A673 (cell line): ENCODE data around the gene MAN1C1.

Experiments
- CTCF ChIP-seq: fragments of 300-800, 200-600 bp; sonication (generic); conservative IDR thresholded peaks from 2 replicates; pipeline ENCODE4 v1.5.1; 2017; ENCODE audit warnings: low read depth, mild to moderate bottlenecking, antibody characterized with exemption, low read length, moderate library complexity, mixed read lengths
- EZH2 ChIP-seq: fragments of 200-600 bp; sonication (generic); IDR thresholded peaks from 2 replicates; pipeline ENCODE4 v1.6.1; 2017; ENCODE audit warnings: borderline replicate concordance, low read depth, mild to moderate bottlenecking, mixed read lengths, antibody characterized with exemption, low read length; ENCODE audit not compliant: poor library complexity, severe bottlenecking

DNA sequence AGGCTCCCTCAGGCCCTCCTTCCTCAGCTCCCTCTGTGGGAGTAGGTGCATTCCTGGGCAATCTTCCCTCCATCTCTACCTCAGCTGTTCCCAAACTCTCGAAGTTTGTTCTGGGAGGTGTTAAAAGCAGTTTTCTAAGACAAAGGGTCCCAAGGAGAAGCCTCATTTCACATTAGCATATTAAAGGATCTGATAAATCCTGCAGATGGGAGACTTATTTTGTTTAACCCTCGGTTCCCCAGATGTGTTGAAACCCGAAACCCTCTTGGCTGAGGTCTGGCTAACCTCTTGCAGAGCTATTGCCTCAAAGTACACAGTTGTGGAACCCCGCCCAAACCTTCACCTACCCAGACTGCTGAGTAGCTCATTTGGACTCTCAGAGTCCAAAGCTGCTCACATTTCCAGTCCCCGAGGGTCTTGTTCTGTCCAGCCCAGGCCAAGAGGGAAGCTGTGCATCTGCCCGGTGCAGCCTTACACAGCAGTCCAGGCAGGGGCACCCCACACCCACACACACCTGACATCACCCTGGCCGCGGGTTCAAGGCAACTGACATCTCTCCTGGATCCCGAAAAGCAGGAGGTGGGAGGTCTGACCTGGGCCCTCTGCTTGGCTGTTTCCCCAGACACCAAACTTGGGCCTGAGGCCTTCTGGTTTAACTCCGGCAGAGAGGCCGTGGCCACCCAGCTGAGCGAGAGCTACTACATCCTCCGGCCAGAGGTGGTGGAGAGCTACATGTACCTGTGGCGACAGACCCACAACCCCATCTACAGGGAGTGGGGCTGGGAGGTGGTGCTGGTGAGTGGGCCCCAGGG lies 163.9 kb downstream of the MAN1C1 start:
- TF ChIP-seq CTCF (no peak), EZH2 (no peak)
